OCI-LY7 (cell line): Measurements from ENCODE around the gene SYNJ1. TPM values are rescaled to one million over a fixed set of nuclear protein-coding genes. Genes with fewer than 3 reads are reported as not detected.

Experiments used
- BruUV-seq: library from RNA; stranded (reverse); fragments of 400-500 nt; replicated peaks from 2 replicates; lab custom pipeline; 2021; lab: Mats Ljungman, UMichigan
- CTCF ChIA-PET: fragments of 300-600 bp; sonication (Branson Sonifier 250); formaldehyde crosslinking; loops from one replicate; lab custom pipeline; 2022; ENCODE audit warnings: antibody characterized with exemption; ENCODE audit not compliant: unreplicated experiment; lab: Charles Lee
- POLR2A ChIA-PET: fragments of 300-600 bp; sonication (Branson Sonifier 250); formaldehyde crosslinking; loops from one replicate; lab custom pipeline; 2022; ENCODE audit warnings: antibody characterized with exemption; lab: Charles Lee
- DNase-seq: peaks from one replicate; pipeline ENCODE4 v3.0.0-alpha.2; 2015; ENCODE audit warnings: low spot score
- H2AFZ ChIP-seq: fragments of 200-600 bp; sonication (generic), shearing (Covaris generic); 2 replicates; pipeline ENCODE4 v1.6.1; 2014; ENCODE audit warnings: mild to moderate bottlenecking, antibody characterized with exemption, low read length, moderate library complexity
- H3K27ac ChIP-seq: fragments of 200-600 bp; sonication (generic); 2 replicates; pipeline ENCODE4 v1.5.1; 2014; ENCODE audit warnings: mixed run types, low read depth, mild to moderate bottlenecking, moderate library complexity, low read length, inconsistent platforms; ENCODE audit not compliant: poor library complexity, severe bottlenecking
- H3K36me3 ChIP-seq: fragments of 200-600 bp; sonication (generic); 2 replicates; pipeline ENCODE4 v1.6.1; 2014; ENCODE audit warnings: mild to moderate bottlenecking, antibody characterized with exemption, low read length, moderate library complexity, mixed read lengths; ENCODE audit not compliant: insufficient read depth
- H3K4me1 ChIP-seq: fragments of 200-600 bp; sonication (generic); 2 replicates; pipeline ENCODE4 v1.5.1; 2014; ENCODE audit warnings: mild to moderate bottlenecking, low read length; ENCODE audit not compliant: insufficient read depth, poor library complexity, severe bottlenecking
- H3K4me2 ChIP-seq: fragments of 200-600 bp; sonication (generic); 2 replicates; pipeline ENCODE4 v1.6.1; 2014; ENCODE audit warnings: mild to moderate bottlenecking, low read length
- H3K4me3 ChIP-seq: fragments of 200-600 bp; sonication (generic); 2 replicates; pipeline ENCODE4 v1.5.1; 2014; ENCODE audit warnings: mild to moderate bottlenecking, low read depth, low read length; ENCODE audit not compliant: poor library complexity, severe bottlenecking
- H3K79me2 ChIP-seq: fragments of 200-600 bp; sonication (generic); 2 replicates; pipeline ENCODE4 v1.6.1; 2016; ENCODE audit warnings: low read depth, mild to moderate bottlenecking, low read length, moderate library complexity, mixed read lengths; ENCODE audit not compliant: insufficient read depth
- H3K9me2 ChIP-seq: fragments of 200-600 bp; sonication (generic); 2 replicates; pipeline ENCODE4 v1.6.1; 2016; ENCODE audit warnings: mild to moderate bottlenecking, low read length, mixed read lengths; ENCODE audit not compliant: insufficient read depth
- H3K9me3 ChIP-seq: fragments of 200-600 bp; sonication (generic); 2 replicates; pipeline ENCODE4 v1.6.1; 2014; ENCODE audit warnings: mild to moderate bottlenecking, mixed run types, low read length, mixed read lengths
- H4K20me1 ChIP-seq: fragments of 200-600 bp; sonication (generic); 2 replicates; pipeline ENCODE4 v1.6.1; 2014; ENCODE audit warnings: mild to moderate bottlenecking, antibody characterized with exemption, low read length, moderate library complexity, mixed read lengths; ENCODE audit not compliant: insufficient read depth
- CTCF ChIP-seq: fragments of 200-600 bp; sonication (generic); conservative IDR thresholded peaks from 2 replicates; pipeline ENCODE4 v1.5.1; 2014; ENCODE audit warnings: mild to moderate bottlenecking, antibody characterized with exemption, low read length, moderate library complexity, mixed read lengths
- EZH2phosphoT487 ChIP-seq: fragments of 200-600 bp; sonication (generic); IDR thresholded peaks from 2 replicates; pipeline ENCODE4 v1.6.1; 2018; ENCODE audit warnings: low read depth, borderline replicate concordance, mild to moderate bottlenecking, mixed run types, antibody characterized with exemption, low read length, moderate library complexity, mixed read lengths
- intact Hi-C: fragments of 100-400 bp; cut with micrococcal nuclease; formaldehyde crosslinking; loops from one replicate; pipeline ENCODE4 v1.10.0; 2022; ENCODE audit not compliant: unreplicated experiment
- total RNA-seq, 2 experiments: library from RNA; depleted of rRNA in 1 of 2; stranded (reverse); fragments of >200 nt in 1 of 2; shearing (Covaris generic) in 1 of 2; gene quantifications; 2 replicates each; pipeline ENCODE4 v1.2.3, GENCODE V29; 2014 to 2022

SYNJ1 gene
- total RNA-seq, 2 experiments from 2014 or later = 3.8 to 8.0 TPM

- POLR2A ChIA-PET = interaction anchor here (0.6 kb wide), 2 partner anchors 39 to 710 kb away, joined by 3 to 4 read pairs; no protein-coding TSS in a partner anchor
- BruUV-seq = no TSS peak
These were observed 17.6 kb downstream of the SYNJ1 start for GRCh38 chr21:32710069-32710784.

GRCh38 chr21:32708069-32708468 is 19.7 kb downstream of the SYNJ1 start:
- H4K20me1 ChIP-seq = peaks cover 27% of the 10 kb centered on the region
- ChIA-PET CTCF (interaction anchor here (0.6 kb wide), 1 partner anchor 1527 kb away, joined by 3 read pairs; no protein-coding TSS in a partner anchor), POLR2A (interaction anchor here (0.7 to 1.1 kb wide), 5 partner anchors 21 to 1202 kb away, joined by 3 to 4 read pairs (median 4); partner anchors contain the start of gene CFAP298)
- no peak for DNase-seq
- no peaks in the 10 kb centered on the region for H3K36me3 ChIP-seq
- H3K27ac ChIP-seq = no peak overlapping the region
- BruUV-seq = no TSS peak
- TF ChIP-seq CTCF (no peak), EZH2phosphoT487 (no peak)
- H3K4me3 ChIP-seq = no peak overlapping the region
- no peak overlapping the region for H2AFZ ChIP-seq
- intact Hi-C loops = no loop called here
- no peaks in the 10 kb centered on the region for H3K9me2 ChIP-seq
- H3K4me2 ChIP-seq = no peak overlapping the region
- no peaks in the 10 kb centered on the region; the same call in 1 of the 2 replicates for H3K79me2 ChIP-seq
- no peaks in the 10 kb centered on the region for H3K9me3 ChIP-seq
- peaks cover 23% of the 10 kb centered on the region for H3K4me1 ChIP-seq

More at GRCh38 chr21:32710069-32710784, 17.6 kb downstream of the SYNJ1 start:
- DNase-seq = no peak
- intact Hi-C loops = no loop called here
- TF ChIP-seq EZH2phosphoT487 (no peak), CTCF (no peak)
- no peak overlapping the region for H3K4me3 ChIP-seq
- H3K4me1 ChIP-seq = peaks cover 23% of the 10 kb centered on the region
- no peaks in the 10 kb centered on the region for H3K36me3 ChIP-seq
- H2AFZ ChIP-seq = no peak overlapping the region
- no peak overlapping the region for H3K27ac ChIP-seq
- no peaks in the 10 kb centered on the region for H3K9me3 ChIP-seq
- H3K9me2 ChIP-seq = no peaks in the 10 kb centered on the region
- CTCF ChIA-PET = no interaction called here
- H3K4me2 ChIP-seq = no peak overlapping the region
- no peaks in the 10 kb centered on the region; the same call in 1 of the 2 replicates for H3K79me2 ChIP-seq
- peaks cover 27% of the 10 kb centered on the region for H4K20me1 ChIP-seq

GRCh38 chr21:32705901-32706300 is 21.9 kb downstream of the SYNJ1 start:
- Histone ChIP-seq H3K79me2 (no peaks in the 10 kb centered on the region), H3K4me2 (no peak overlapping the region), H3K4me1 (peaks cover 5% of the 10 kb centered on the region), H3K4me3 (no peak overlapping the region), H4K20me1 (peaks cover 12% of the 10 kb centered on the region), H3K9me3 (no peaks in the 10 kb centered on the region), H2AFZ (no peak overlapping the region), H3K9me2 (no peaks in the 10 kb centered on the region), H3K36me3 (no peaks in the 10 kb centered on the region), H3K27ac (no peak overlapping the region)
- TF ChIP-seq CTCF = no peak
- no peak for TF ChIP-seq EZH2phosphoT487
- ChIA-PET POLR2A (interaction anchor here (0.6 to 1.2 kb wide), 2 partner anchors 190 to 785 kb away, joined by 3 to 6 read pairs; partner anchors contain the start of gene DNAJC28), CTCF (no interaction called here)
- no TSS peak for BruUV-seq
- DNase-seq = no peak
- intact Hi-C loops = no loop called here
